Neuron (in vitro differentiated cells): ENCODE measurements around the gene TMEM87B.
"Not testable (repeated sequence)": the region's sequence is repeated elsewhere in the genome, so short reads cannot be mapped to it uniquely, and the experiment has no call there.

ENCODE experiments used
- H2AFZ ChIP-seq: one replicate; pipeline ENCODE4 v1.6.1; 2013; ENCODE audit warnings: low read depth, mild to moderate bottlenecking, inconsistent platforms, low read length, moderate library complexity
- H3K27me3 ChIP-seq: one replicate; pipeline ENCODE4 v1.6.1; 2013; ENCODE audit warnings: low read length; ENCODE audit not compliant: insufficient read depth
- H3K36me3 ChIP-seq: one replicate; pipeline ENCODE4 v1.6.1; 2013; ENCODE audit warnings: low read length; ENCODE audit not compliant: insufficient read depth
- H3K4me1 ChIP-seq: one replicate; pipeline ENCODE4 v1.6.1; 2013; ENCODE audit warnings: low read length; ENCODE audit not compliant: insufficient read depth
- H3K4me3 ChIP-seq: 2 replicates; pipeline ENCODE4 v1.5.1; 2013; ENCODE audit warnings: mild to moderate bottlenecking, low read length, moderate library complexity
- H3K9me3 ChIP-seq: one replicate; pipeline ENCODE4 v1.6.1; 2013; ENCODE audit warnings: low read length

The TMEM87B gene

DNA sequence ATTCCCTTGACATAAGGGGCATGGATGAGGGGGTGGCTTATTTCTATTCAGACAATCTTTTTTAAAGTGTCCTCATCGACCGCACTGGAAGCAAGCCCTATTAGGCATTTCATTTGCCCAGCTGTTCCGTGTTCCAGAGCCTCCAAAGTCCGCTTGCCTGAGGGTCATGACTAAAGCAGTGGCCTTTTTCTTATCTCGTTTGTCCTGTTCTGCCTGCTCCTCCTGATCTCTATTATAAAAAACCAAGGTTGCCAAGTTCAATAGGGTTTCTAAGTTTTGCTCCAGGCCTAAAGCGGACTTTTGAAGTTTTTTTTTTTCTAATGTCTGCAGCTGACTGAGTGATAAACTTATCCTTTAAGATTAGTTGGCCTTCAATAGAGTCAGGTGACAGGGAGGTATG, 13.6 kb upstream of the TMEM87B start:
- H2AFZ ChIP-seq, H3K4me3 ChIP-seq, H3K9me3 ChIP-seq, H3K4me1 ChIP-seq, H3K36me3 ChIP-seq, H3K27me3 ChIP-seq: not testable (repeated sequence)

- Histone ChIP-seq H3K36me3 (no peaks in the 10 kb centered on the region), H3K9me3 (peaks cover 7% of the 10 kb centered on the region), H3K4me3 (no peak overlapping the region), H2AFZ (no peak overlapping the region), H3K27me3 (no peaks in the 10 kb centered on the region), H3K4me1 (no peaks in the 10 kb centered on the region)
Observed at GRCh38 chr2:112045446-112046014, 9.5 kb upstream of the TMEM87B start.

- Histone ChIP-seq H3K27me3 (no peaks in the 10 kb centered on the region), H3K4me3 (no peak overlapping the region), H2AFZ (no peak overlapping the region), H3K36me3 (no peaks in the 10 kb centered on the region), H3K9me3 (peaks cover 7% of the 10 kb centered on the region), H3K4me1 (no peaks in the 10 kb centered on the region)
Observed at GRCh38 chr2:112046231-112046630, 8.8 kb upstream of the TMEM87B start.

GRCh38 chr2:112047537-112048235, 7.4 kb upstream of the TMEM87B start:
- Histone ChIP-seq H3K4me3 (no peak overlapping the region), H3K27me3 (no peaks in the 10 kb centered on the region), H2AFZ (no peak overlapping the region), H3K9me3 (peaks cover 7% of the 10 kb centered on the region), H3K36me3 (no peaks in the 10 kb centered on the region), H3K4me1 (no peaks in the 10 kb centered on the region)

- H2AFZ ChIP-seq: no peak overlapping the region
- no peaks in the 10 kb centered on the region for H3K27me3 ChIP-seq
- peaks cover under 1% of the 10 kb centered on the region for H3K4me1 ChIP-seq
- no peak overlapping the region for H3K4me3 ChIP-seq
- peaks cover 7% of the 10 kb centered on the region for H3K9me3 ChIP-seq
- H3K36me3 ChIP-seq: no peaks in the 10 kb centered on the region
Observed at GRCh38 chr2:112048236-112048592, 6.9 kb upstream of the TMEM87B start.

GRCh38 chr2:112048887-112049286, 6.2 kb upstream of the TMEM87B start:
- Histone ChIP-seq H3K4me1 (peaks cover 5% of the 10 kb centered on the region), H3K9me3 (peaks cover 7% of the 10 kb centered on the region), H3K36me3 (no peaks in the 10 kb centered on the region), H3K27me3 (no peaks in the 10 kb centered on the region), H2AFZ (no peak overlapping the region), H3K4me3 (no peak overlapping the region)

DNA sequence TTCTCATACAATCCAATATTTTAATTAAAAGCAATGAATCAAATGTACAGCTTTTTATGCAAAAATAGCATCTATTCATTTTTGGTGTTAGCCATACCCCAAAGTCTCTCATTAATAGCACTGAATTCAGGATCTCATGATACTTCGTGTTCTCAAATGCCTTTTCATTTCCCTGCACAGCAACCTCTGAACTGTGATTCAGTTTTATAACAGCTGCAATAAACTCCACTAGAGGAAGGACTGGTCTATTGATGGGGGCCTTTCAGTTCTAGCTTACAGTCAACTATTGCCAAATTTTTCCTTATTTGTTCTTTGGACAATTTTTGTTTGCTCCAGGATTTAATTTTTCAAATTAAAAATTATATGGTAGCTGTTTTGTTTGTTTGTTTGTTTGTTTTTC, 4.8 kb upstream of the TMEM87B start:
- Histone ChIP-seq H3K27me3 (no peaks in the 10 kb centered on the region), H3K9me3 (peaks cover 3% of the 10 kb centered on the region), H3K4me1 (peaks cover 5% of the 10 kb centered on the region), H2AFZ (no peak overlapping the region), H3K36me3 (no peaks in the 10 kb centered on the region), H3K4me3 (no peak overlapping the region)

- H3K36me3 ChIP-seq: no peaks in the 10 kb centered on the region
- peaks cover 16% of the 10 kb centered on the region for H3K4me1 ChIP-seq
- peaks cover 3% of the 10 kb centered on the region for H3K9me3 ChIP-seq
- H3K4me3 ChIP-seq: peak overlapping the region; percentile 60
- H3K27me3 ChIP-seq: no peaks in the 10 kb centered on the region
- H2AFZ ChIP-seq: peak overlapping the region; percentile 35
Observed at GRCh38 chr2:112053917-112054846, 887 bp upstream of the TMEM87B start.

DNA sequence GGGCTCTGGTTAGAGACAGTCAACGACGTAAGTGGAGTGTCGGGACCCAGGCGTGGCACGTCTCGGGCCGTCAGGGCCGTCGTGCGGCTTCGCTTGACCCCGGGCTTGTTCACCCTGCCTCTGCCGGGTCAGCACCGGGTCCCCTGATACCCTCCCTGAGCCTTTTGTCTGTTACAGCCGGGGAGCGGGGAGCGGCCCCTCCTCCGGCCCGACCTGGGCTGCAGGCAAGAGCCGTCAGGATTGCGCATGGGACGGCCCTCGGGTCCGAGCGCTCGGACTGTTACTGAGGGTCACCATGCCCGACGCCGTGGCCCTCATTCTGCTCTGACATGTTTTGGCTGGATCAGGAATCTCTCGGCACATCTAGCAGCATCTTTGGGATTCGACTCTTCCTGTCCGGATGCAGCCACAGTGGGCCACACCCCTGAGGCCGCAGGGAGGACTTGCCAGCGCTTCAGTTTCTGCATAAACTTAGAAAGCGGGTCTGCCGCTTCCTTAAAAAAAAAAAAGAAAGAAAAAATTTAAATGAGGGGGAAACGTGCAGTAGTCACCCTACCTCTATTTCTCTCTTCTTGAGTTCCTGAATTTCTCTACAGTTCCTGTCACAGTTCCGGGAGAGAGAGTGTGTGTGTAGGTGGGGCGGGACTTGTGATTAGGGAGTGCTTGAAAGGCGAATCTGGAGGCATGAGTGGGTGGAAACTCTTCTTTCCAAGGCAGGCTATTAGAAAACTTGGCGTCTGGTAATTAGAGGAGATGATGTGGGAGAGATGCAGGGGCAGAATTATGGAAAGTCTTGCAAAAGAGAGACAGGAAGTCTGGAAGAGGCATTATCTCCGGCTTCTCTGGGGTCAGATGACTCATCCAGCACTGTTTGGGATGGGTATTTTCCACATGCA, 909 bp downstream of the TMEM87B start:
- no peaks in the 10 kb centered on the region for H3K36me3 ChIP-seq
- peak overlapping the region; percentile 71 for H3K4me3 ChIP-seq
- H2AFZ ChIP-seq: peak overlapping the region; percentile 89
- H3K9me3 ChIP-seq: no peaks in the 10 kb centered on the region
- no peaks in the 10 kb centered on the region for H3K27me3 ChIP-seq
- H3K4me1 ChIP-seq: peaks cover 16% of the 10 kb centered on the region

GRCh38 chr2:112056626-112056987, 1.5 kb downstream of the TMEM87B start:
- Histone ChIP-seq H3K4me3 (peak overlapping the region; percentile 71), H2AFZ (peak overlapping the region; percentile 89), H3K9me3 (no peaks in the 10 kb centered on the region), H3K4me1 (peaks cover 16% of the 10 kb centered on the region), H3K27me3 (no peaks in the 10 kb centered on the region), H3K36me3 (peaks cover under 1% of the 10 kb centered on the region)

GRCh38 chr2:112059671-112060070, 4.6 kb downstream of the TMEM87B start:
- Histone ChIP-seq H3K4me3 (no peak overlapping the region), H3K36me3 (peaks cover 16% of the 10 kb centered on the region)

DNA sequence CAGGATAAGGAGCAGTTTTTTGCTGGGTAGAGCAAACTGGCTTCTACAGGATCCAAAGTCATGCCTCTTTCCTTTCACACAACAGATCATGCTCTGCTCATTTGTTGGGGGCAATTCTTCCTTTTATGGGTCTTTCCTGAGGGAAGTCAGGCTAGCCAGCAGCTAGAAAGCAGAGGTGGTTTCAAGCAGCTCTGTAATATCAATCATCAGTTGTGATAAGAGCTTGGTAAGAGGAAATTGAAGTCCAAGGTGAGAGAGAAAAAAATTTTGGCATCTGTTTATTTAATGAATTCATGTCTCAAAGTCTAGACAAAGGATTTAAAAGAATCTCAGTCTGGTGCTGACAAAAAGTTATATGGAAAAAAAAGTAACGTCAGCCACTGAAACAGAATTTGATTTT, 6.2 kb downstream of the TMEM87B start:
- no peak overlapping the region for H3K4me3 ChIP-seq
- no peaks in the 10 kb centered on the region for H3K27me3 ChIP-seq
- H2AFZ ChIP-seq: no peak overlapping the region
- H3K4me1 ChIP-seq: peaks cover 9% of the 10 kb centered on the region
- peaks cover 16% of the 10 kb centered on the region for H3K36me3 ChIP-seq
- H3K9me3 ChIP-seq: no peaks in the 10 kb centered on the region

More at GRCh38 chr2:112059671-112060070, 4.6 kb downstream of the TMEM87B start:
- no peaks in the 10 kb centered on the region for H3K9me3 ChIP-seq
- no peaks in the 10 kb centered on the region for H3K27me3 ChIP-seq
- peaks cover 11% of the 10 kb centered on the region for H3K4me1 ChIP-seq
- H2AFZ ChIP-seq: no peak overlapping the region
